ENCODE data around the gene PHIP.

Gene PHIP

GRCh38 chr6:79009819-79010218 is 68.2 kb downstream of the PHIP start:
- no peak for DNase-seq (ENCODE audit: low spot score)
- no peak for TF ChIP-seq CTCF (IDR thresholded peaks at IDR 0.05; ENCODE audit: borderline replicate concordance, control extremely low read depth, extremely low read depth, insufficient read depth, missing control alignments)
- in situ Hi-C loops (cut with MboI; ENCODE audit: low sequenced_read_pairs, unreplicated experiment) = no loop called here

- no peak for DNase-seq (ENCODE audit: low spot score)
- no peak for TF ChIP-seq CTCF (IDR thresholded peaks at IDR 0.05; ENCODE audit: borderline replicate concordance, control extremely low read depth, extremely low read depth, insufficient read depth, missing control alignments)
- in situ Hi-C loops (cut with MboI; ENCODE audit: low sequenced_read_pairs, unreplicated experiment) = no loop called here
These were observed 72.6 kb downstream of the PHIP start for GRCh38 chr6:79005497-79005896.

GRCh38 chr6:79005024-79005423 is 73.0 kb downstream of the PHIP start:
- in situ Hi-C loops (cut with MboI; ENCODE audit: low sequenced_read_pairs, unreplicated experiment) = no loop called here
- DNase-seq (ENCODE audit: low spot score) = no peak
- no peak for TF ChIP-seq CTCF (IDR thresholded peaks at IDR 0.05; ENCODE audit: borderline replicate concordance, control extremely low read depth, extremely low read depth, insufficient read depth, missing control alignments)

- DNase-seq (ENCODE audit: low spot score) = no peak
These were observed 73.8 kb downstream of the PHIP start for GRCh38 chr6:79004239-79004638.

GRCh38 chr6:79001415-79001814 is 76.6 kb downstream of the PHIP start:
- in situ Hi-C loops (cut with MboI; ENCODE audit: low sequenced_read_pairs, unreplicated experiment) = no loop called here
- no peak for DNase-seq (ENCODE audit: low spot score)
- no peak for TF ChIP-seq CTCF (IDR thresholded peaks at IDR 0.05; ENCODE audit: borderline replicate concordance, control extremely low read depth, extremely low read depth, insufficient read depth, missing control alignments)

More at GRCh38 chr6:79004239-79004638, 73.8 kb downstream of the PHIP start:
- in situ Hi-C loops (cut with MboI; ENCODE audit: low sequenced_read_pairs, unreplicated experiment) = no loop called here
- no peak for TF ChIP-seq CTCF (IDR thresholded peaks at IDR 0.05; ENCODE audit: borderline replicate concordance, control extremely low read depth, extremely low read depth, insufficient read depth, missing control alignments)

GRCh38 chr6:78999737-79000136 is 78.3 kb downstream of the PHIP start:
- DNase-seq (ENCODE audit: low spot score) = no peak
- in situ Hi-C loops (cut with MboI; ENCODE audit: low sequenced_read_pairs, unreplicated experiment) = no loop called here
- TF ChIP-seq CTCF (IDR thresholded peaks at IDR 0.05; ENCODE audit: borderline replicate concordance, control extremely low read depth, extremely low read depth, insufficient read depth, missing control alignments) = no peak

- DNase-seq (ENCODE audit: low spot score) = no peak
- TF ChIP-seq CTCF (IDR thresholded peaks at IDR 0.05; ENCODE audit: borderline replicate concordance, control extremely low read depth, extremely low read depth, insufficient read depth, missing control alignments) = no peak
- in situ Hi-C loops (cut with MboI; ENCODE audit: low sequenced_read_pairs, unreplicated experiment) = no loop called here
These were observed 82.1 kb downstream of the PHIP start for GRCh38 chr6:78995946-78996345.

Measured in GM13976 (cell line).